ENCODE data around the gene METTL22.

METTL22 gene

DNA sequence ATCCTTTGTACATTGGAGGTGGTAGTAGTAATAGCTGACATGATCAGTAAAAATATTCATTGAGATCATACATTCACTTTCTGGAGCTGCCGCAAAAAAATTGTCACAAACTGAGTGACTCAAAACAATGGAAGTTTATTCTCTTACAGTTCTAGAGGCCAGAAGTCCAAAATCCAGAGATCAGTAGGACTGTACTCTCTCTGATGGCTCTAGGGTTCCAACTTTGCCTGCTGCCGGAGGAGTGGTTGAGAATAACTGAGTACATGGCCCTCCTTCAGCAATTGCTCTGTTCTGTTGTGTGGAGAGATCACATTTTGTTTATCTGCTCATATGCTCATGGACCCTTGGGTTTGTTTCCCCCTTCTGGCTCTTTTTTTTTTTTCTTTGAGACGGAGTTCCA is 76.5 kb downstream of the METTL22 start:
- no peak for DNase-seq
